ENCODE measurements around the gene PPP1R9A. TPM values are rescaled to one million over a fixed set of nuclear protein-coding genes. Genes with fewer than 3 reads are reported as not detected.

Gene PPP1R9A
- total RNA-seq, 1 experiment from 2014 or later, result not detected

- H3K36me3 ChIP-seq (ENCODE audit: insufficient read depth, low read length), result no peaks in the 10 kb centered on the region
- H3K9ac ChIP-seq (ENCODE audit: low read length), result no peak overlapping the region
- H3K79me2 ChIP-seq (ENCODE audit: low read length), result no peaks in the 10 kb centered on the region
- no peak overlapping the region for H3K4me2 ChIP-seq (ENCODE audit: low read depth, low read length, poor library complexity, severe bottlenecking)
- no peak overlapping the region for H3K27ac ChIP-seq (ENCODE audit: low read length)
- H3K4me1 ChIP-seq (ENCODE audit: low read length), result no peaks in the 10 kb centered on the region
- no peak overlapping the region for H2AFZ ChIP-seq (ENCODE audit: low read length)
- H3K9me2 ChIP-seq (replicated peaks; ENCODE audit: insufficient read depth, low read length), result no peaks in the 10 kb centered on the region
- H3K27me3 ChIP-seq (ENCODE audit: low read length), result no peaks in the 10 kb centered on the region
- H3K4me3 ChIP-seq (ENCODE audit: low read length), result no peak overlapping the region
- H3K9me3 ChIP-seq (ENCODE audit: low read length), result no peaks in the 10 kb centered on the region
- no peaks in the 10 kb centered on the region for H4K20me1 ChIP-seq (ENCODE audit: insufficient read depth, low read depth, low read length)
- DNase-seq, result no peak
Measured at GRCh38 chr7:95334447-95334846, 427.1 kb downstream of the PPP1R9A start.

- Histone ChIP-seq H3K4me2 (ENCODE audit: low read depth, low read length, poor library complexity, severe bottlenecking) (no peak overlapping the region), H3K27ac (ENCODE audit: low read length) (no peak overlapping the region), H3K9ac (ENCODE audit: low read length) (no peak overlapping the region), H3K27me3 (ENCODE audit: low read length) (no peaks in the 10 kb centered on the region), H3K9me2 (replicated peaks; ENCODE audit: insufficient read depth, low read length) (no peaks in the 10 kb centered on the region), H3K4me1 (ENCODE audit: low read length) (no peaks in the 10 kb centered on the region), H3K36me3 (ENCODE audit: insufficient read depth, low read length) (no peaks in the 10 kb centered on the region), H3K9me3 (ENCODE audit: low read length) (no peaks in the 10 kb centered on the region), H3K4me3 (ENCODE audit: low read length) (no peak overlapping the region), H4K20me1 (ENCODE audit: insufficient read depth, low read depth, low read length) (no peaks in the 10 kb centered on the region), H2AFZ (ENCODE audit: low read length) (no peak overlapping the region), H3K79me2 (ENCODE audit: low read length) (no peaks in the 10 kb centered on the region)
- no peak for DNase-seq
Measured at GRCh38 chr7:95335093-95335492, 427.7 kb downstream of the PPP1R9A start.

GRCh38 chr7:95338832-95339231 is 431.4 kb downstream of the PPP1R9A start:
- no peak overlapping the region for H2AFZ ChIP-seq (ENCODE audit: low read length)
- H3K79me2 ChIP-seq (ENCODE audit: low read length), result no peaks in the 10 kb centered on the region
- H4K20me1 ChIP-seq (ENCODE audit: insufficient read depth, low read depth, low read length), result no peaks in the 10 kb centered on the region
- H3K4me3 ChIP-seq (ENCODE audit: low read length), result no peak overlapping the region
- H3K9ac ChIP-seq (ENCODE audit: low read length), result no peak overlapping the region
- no peaks in the 10 kb centered on the region for H3K9me3 ChIP-seq (ENCODE audit: low read length)
- no peaks in the 10 kb centered on the region for H3K36me3 ChIP-seq (ENCODE audit: insufficient read depth, low read length)
- no peak for DNase-seq
- H3K9me2 ChIP-seq (replicated peaks; ENCODE audit: insufficient read depth, low read length), result no peaks in the 10 kb centered on the region
- H3K27me3 ChIP-seq (ENCODE audit: low read length), result no peaks in the 10 kb centered on the region
- H3K27ac ChIP-seq (ENCODE audit: low read length), result no peak overlapping the region
- H3K4me2 ChIP-seq (ENCODE audit: low read depth, low read length, poor library complexity, severe bottlenecking), result no peak overlapping the region
- no peaks in the 10 kb centered on the region for H3K4me1 ChIP-seq (ENCODE audit: low read length)

DNA sequence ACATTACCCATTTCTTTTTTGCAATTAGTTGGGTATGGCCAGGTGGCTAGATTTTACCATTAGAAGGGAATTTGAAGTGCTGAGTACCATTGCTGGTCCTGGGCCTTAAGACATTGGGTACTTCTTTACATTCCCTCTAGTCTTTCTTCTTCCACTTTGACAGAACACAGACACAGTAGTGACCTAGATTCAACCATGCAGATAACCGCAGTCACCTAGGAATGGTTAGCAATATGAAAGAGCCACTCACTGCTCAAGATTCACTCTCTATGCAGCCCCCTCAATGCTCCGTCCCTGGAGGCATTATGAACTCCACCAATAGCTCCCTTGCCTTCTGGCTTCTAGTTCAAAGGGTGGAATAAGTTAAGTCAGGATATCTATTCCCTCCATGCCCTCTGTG is 433.1 kb downstream of the PPP1R9A start:
- no peaks in the 10 kb centered on the region for H4K20me1 ChIP-seq (ENCODE audit: insufficient read depth, low read depth, low read length)
- no peak overlapping the region for H3K9ac ChIP-seq (ENCODE audit: low read length)
- H3K9me3 ChIP-seq (ENCODE audit: low read length), result no peaks in the 10 kb centered on the region
- H3K4me1 ChIP-seq (ENCODE audit: low read length), result no peaks in the 10 kb centered on the region
- H3K4me3 ChIP-seq (ENCODE audit: low read length), result no peak overlapping the region
- DNase-seq, result no peak
- no peaks in the 10 kb centered on the region for H3K79me2 ChIP-seq (ENCODE audit: low read length)
- no peak overlapping the region for H3K4me2 ChIP-seq (ENCODE audit: low read depth, low read length, poor library complexity, severe bottlenecking)
- no peaks in the 10 kb centered on the region for H3K9me2 ChIP-seq (replicated peaks; ENCODE audit: insufficient read depth, low read length)
- H2AFZ ChIP-seq (ENCODE audit: low read length), result no peak overlapping the region
- H3K27ac ChIP-seq (ENCODE audit: low read length), result no peak overlapping the region
- H3K36me3 ChIP-seq (ENCODE audit: insufficient read depth, low read length), result no peaks in the 10 kb centered on the region
- H3K27me3 ChIP-seq (ENCODE audit: low read length), result no peaks in the 10 kb centered on the region

- no peak overlapping the region for H2AFZ ChIP-seq (ENCODE audit: low read length)
- H3K4me2 ChIP-seq (ENCODE audit: low read depth, low read length, poor library complexity, severe bottlenecking), result no peak overlapping the region
- no peaks in the 10 kb centered on the region for H3K27me3 ChIP-seq (ENCODE audit: low read length)
- no peaks in the 10 kb centered on the region for H3K4me1 ChIP-seq (ENCODE audit: low read length)
- H4K20me1 ChIP-seq (ENCODE audit: insufficient read depth, low read depth, low read length), result no peaks in the 10 kb centered on the region
- H3K79me2 ChIP-seq (ENCODE audit: low read length), result no peaks in the 10 kb centered on the region
- no peak overlapping the region for H3K9ac ChIP-seq (ENCODE audit: low read length)
- H3K36me3 ChIP-seq (ENCODE audit: insufficient read depth, low read length), result no peaks in the 10 kb centered on the region
- no peak overlapping the region for H3K4me3 ChIP-seq (ENCODE audit: low read length)
- DNase-seq, result no peak
- H3K9me3 ChIP-seq (ENCODE audit: low read length), result no peaks in the 10 kb centered on the region
- no peak overlapping the region for H3K27ac ChIP-seq (ENCODE audit: low read length)
- no peaks in the 10 kb centered on the region for H3K9me2 ChIP-seq (replicated peaks; ENCODE audit: insufficient read depth, low read length)
Measured at GRCh38 chr7:95342029-95342428, 434.6 kb downstream of the PPP1R9A start.

DNA sequence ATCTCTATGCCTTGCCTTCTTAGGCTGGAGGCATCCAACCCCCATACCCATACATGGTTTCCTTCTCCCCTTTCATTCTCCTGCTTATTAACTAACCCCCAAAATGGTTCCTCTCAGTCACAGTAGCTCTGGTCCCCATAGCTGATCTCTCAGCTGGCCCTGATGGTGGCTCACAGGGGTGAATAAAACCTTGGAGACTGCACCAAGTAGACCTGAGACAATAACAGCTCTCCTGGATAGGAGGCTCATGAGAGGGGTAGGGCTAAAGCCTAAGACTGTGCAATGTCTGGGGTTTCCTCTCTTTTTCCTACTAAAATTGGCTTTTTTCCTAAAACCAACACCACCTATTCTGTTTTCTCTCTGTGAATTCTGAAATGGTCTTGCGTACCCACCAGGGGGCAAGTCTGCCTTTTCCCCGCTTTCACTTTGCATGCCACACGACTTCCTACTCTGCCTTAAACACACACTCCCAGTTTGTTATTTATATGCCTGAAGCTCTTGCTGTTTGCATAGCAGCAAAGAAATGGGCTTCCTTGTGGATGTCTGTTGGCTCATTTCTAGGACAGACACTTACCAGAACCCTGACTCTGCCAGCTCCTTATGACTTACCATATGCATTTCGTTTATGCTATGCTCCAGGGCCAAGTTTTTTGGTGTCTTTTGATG is 435.4 kb downstream of the PPP1R9A start:
- Histone ChIP-seq H3K9me3 (ENCODE audit: low read length) (no peaks in the 10 kb centered on the region), H4K20me1 (ENCODE audit: insufficient read depth, low read depth, low read length) (no peaks in the 10 kb centered on the region), H3K79me2 (ENCODE audit: low read length) (no peaks in the 10 kb centered on the region), H3K36me3 (ENCODE audit: insufficient read depth, low read length) (no peaks in the 10 kb centered on the region), H3K9me2 (replicated peaks; ENCODE audit: insufficient read depth, low read length) (no peaks in the 10 kb centered on the region), H3K27ac (ENCODE audit: low read length) (no peak overlapping the region), H3K4me2 (ENCODE audit: low read depth, low read length, poor library complexity, severe bottlenecking) (no peak overlapping the region), H3K4me3 (ENCODE audit: low read length) (no peak overlapping the region), H3K27me3 (ENCODE audit: low read length) (no peaks in the 10 kb centered on the region), H3K9ac (ENCODE audit: low read length) (no peak overlapping the region), H3K4me1 (ENCODE audit: low read length) (no peaks in the 10 kb centered on the region), H2AFZ (ENCODE audit: low read length) (no peak overlapping the region)
- DNase-seq, result no peak

Small RNA genes lying within 50 kb of the gene (small RNA-seq; reads per million reads assigned to genes)
- gene AC002429.1 (not detected), gene HINT1P2 (not detected), gene RNU4-16P (not detected)
